H7 (cell line): ENCODE data around the gene SULT1C4. TPM values are rescaled to one million over a fixed set of nuclear protein-coding genes. Genes with fewer than 3 reads are reported as not detected.

Experiments used
- DNase-seq: peaks from one replicate; pipeline ENCODE4 v3.0.0; 2012
- H3K27me3 ChIP-seq: 2 replicates; pipeline ENCODE4 v1.6.0; 2011; ENCODE audit warnings: mild to moderate bottlenecking, low read length; ENCODE audit not compliant: control insufficient read depth, insufficient read depth
- H3K36me3 ChIP-seq: replicated peaks from 2 replicates; pipeline ENCODE4 v1.5.1; 2011; ENCODE audit warnings: low read length; ENCODE audit not compliant: control insufficient read depth, insufficient read depth
- H3K4me3 ChIP-seq: 2 replicates; pipeline ENCODE4 v1.5.1; 2011; ENCODE audit warnings: low read depth, mild to moderate bottlenecking, control low read depth, low read length, moderate library complexity; ENCODE audit not compliant: insufficient read depth
- total RNA-seq: library from RNA; depleted of rRNA; stranded (reverse); fragments of >200 nt; shearing (Covaris generic); gene quantifications from 2 replicates; pipeline ENCODE4 v1.2.3, GENCODE V29; 2014

SULT1C4 gene
- total RNA-seq, 1 experiment from 2014 or later: 2.9 TPM

DNA sequence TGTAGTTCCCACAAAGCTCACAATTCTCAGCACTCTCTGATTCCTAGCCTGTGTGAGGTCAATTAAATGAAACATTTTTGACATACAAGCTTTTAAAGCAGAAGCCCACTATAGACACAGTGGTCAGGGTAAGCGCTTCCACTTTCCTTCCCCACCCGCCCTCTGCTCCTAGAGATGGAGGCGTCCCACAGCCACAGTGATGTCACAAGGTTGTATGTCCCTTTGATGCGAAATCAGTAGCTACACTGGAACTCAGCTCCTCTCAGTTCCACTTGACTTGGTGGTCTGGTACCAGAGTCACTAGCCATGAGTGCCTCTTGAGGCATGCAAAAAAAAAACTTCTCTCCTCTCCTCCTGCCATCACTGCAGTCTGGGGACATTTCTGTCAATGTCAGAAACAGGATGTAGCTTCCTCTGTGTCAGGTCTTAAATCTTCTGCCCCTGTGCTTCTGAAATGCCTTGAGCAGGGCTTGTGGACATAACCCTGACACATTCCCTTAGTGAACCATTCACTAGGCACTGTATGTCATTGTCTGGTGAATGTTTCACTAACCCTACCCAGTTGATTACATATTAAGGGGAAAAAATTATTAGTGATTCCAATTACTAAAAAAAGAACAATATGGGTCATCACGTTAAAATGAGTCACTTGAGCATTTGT, 7.8 kb downstream of the SULT1C4 start:
- H3K4me3 ChIP-seq: no peak overlapping the region
- H3K36me3 ChIP-seq: no peaks in the 10 kb centered on the region
- no peak for DNase-seq
- H3K27me3 ChIP-seq: no peaks in the 10 kb centered on the region

DNA sequence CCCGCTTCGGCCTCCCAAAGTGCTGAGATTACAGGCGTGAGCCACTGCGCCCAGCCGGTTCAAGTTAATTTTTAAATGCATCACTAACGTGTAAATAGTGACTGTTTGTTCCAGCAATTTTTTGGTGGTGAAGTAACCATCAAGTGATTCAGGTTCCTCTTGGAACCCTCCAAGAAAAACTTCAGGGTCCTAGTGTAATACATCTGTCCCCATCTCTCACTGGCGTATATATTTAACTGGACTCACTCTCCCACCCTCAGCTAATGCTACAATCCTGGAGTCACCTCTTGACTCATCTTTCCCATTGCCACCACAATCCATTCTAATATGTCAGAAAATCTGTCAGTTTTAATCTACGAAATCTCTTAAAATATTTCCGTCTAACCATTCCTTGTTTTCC, 10.3 kb downstream of the SULT1C4 start:
- Histone ChIP-seq H3K27me3 (no peaks in the 10 kb centered on the region), H3K36me3 (no peaks in the 10 kb centered on the region), H3K4me3 (no peak overlapping the region)
- no peak for DNase-seq

DNA sequence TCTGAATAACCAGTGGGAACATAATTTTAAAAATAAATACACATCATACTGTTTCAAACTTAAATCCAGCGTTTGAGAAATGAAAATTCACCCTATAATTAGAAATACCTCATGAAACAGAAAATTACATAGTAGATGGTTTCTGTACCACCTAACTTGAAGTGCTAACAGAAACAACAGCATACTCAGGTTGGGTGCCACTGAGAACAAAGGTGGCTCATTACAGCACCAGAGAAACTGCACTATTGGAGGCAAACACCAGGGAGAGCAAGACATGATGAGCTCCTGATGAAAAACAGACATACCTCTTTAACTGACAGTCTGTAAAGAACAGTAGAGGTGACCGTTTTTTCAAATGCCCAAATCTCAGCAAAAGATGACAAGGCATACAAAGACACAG, 12.6 kb downstream of the SULT1C4 start:
- H3K27me3 ChIP-seq: no peaks in the 10 kb centered on the region
- H3K36me3 ChIP-seq: no peaks in the 10 kb centered on the region
- no peak overlapping the region for H3K4me3 ChIP-seq
- DNase-seq: no peak

DNA sequence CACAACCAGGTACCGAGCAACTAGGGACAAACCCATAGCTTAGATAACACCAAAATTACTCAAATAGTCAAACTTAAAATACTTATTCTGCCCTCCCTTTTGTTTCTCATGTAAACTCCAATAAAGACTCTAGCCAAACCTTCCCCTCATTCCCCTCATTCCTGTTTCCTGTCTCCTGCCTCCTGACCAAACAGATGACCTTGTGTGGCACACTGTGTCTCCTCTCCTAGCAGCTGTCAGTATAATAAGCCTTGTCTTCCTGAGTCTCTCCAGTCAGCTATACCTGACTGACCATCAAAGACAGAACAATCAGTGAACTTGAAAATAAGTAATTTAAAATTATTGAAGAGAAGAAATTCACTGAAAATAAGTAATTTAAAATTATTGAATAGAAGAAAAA, 14.3 kb downstream of the SULT1C4 start:
- no peaks in the 10 kb centered on the region for H3K36me3 ChIP-seq
- H3K27me3 ChIP-seq: no peaks in the 10 kb centered on the region
- DNase-seq: no peak
- no peak overlapping the region for H3K4me3 ChIP-seq

DNA sequence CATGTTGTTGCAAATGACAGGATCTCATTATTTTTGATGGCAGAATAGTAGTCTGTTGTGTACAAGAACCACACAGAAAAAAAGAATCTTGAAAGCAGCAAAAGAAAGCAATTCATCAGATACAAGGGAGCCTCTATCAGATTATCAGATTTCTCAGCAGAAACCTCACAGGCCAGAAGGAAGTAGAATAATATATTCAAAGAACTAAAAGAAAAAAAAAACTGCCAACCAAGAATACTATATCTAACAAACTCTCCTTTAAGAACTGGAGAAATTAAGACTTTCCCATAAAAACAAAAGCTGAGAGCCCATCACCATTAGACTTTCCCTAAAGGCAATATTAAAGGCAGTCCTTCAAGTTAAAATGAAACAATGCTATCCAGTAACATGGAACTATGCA, 15.4 kb downstream of the SULT1C4 start:
- H3K36me3 ChIP-seq: no peaks in the 10 kb centered on the region
- H3K4me3 ChIP-seq: no peak overlapping the region

DNA sequence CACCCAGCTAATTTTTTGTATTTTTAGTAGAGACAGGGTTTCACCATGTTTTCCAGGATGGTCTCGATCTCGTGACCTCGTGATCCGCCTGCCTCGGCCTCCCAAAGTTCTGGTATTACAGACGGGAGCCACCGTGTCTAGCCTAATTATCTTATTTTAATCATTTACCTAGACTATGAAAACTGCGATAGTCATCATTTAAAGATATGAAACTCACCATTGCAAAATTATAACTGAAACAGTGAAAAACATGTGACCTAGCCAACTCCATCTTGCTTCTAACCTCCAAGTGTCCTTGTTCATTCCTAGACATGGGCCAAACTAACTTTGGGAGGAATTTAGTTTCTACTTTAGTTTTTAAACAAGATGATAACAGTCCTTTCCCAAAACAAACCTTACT, 17.4 kb downstream of the SULT1C4 start:
- H3K27me3 ChIP-seq: no peaks in the 10 kb centered on the region
- no peaks in the 10 kb centered on the region for H3K36me3 ChIP-seq
- DNase-seq: no peak
- no peak overlapping the region for H3K4me3 ChIP-seq

More for the DNA sequence above, 15.4 kb downstream of the SULT1C4 start:
- H3K27me3 ChIP-seq: no peaks in the 10 kb centered on the region
- no peak for DNase-seq

DNA sequence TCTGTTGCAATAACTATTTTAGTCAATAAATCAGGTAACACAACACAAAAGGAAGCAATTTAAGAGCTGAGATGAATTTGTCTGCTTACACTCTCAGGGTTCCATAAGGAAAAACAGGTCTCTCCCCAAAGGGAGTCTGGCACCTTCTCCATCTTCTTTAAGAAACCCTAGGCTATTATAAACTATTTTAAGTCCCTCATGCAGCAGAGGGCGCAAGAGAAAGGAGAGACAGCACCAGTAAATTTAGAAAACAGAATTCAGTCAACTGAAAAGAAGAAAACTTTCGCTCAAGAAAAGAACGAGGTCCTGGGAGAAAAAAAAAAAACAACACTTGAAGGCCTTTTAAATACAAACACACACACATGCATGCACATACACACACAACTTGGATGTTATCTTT, 19.1 kb downstream of the SULT1C4 start:
- Histone ChIP-seq H3K36me3 (no peaks in the 10 kb centered on the region), H3K27me3 (no peaks in the 10 kb centered on the region), H3K4me3 (no peak overlapping the region)
- no peak for DNase-seq

DNA sequence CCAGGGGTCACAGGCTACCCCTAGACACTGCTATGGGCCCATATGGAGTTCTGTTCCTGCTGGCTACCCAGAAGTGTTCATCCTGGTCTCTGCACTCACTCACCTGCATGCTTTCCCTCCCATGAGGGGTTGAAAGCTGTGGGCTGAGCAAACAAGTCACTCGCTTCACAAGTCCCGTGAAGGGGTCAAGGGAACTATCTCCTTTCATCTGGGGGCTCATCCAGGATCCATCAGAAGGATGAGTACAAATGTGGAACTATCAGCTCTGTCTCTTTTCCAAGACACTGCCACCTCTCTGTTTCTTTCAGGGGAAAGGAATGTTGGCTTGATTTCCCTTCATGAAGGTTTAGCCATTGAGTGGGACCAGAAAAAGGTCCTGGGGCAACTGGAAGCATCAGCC, 21.7 kb downstream of the SULT1C4 start:
- Histone ChIP-seq H3K36me3 (no peaks in the 10 kb centered on the region), H3K27me3 (no peaks in the 10 kb centered on the region), H3K4me3 (no peak overlapping the region)
- DNase-seq: no peak

DNA sequence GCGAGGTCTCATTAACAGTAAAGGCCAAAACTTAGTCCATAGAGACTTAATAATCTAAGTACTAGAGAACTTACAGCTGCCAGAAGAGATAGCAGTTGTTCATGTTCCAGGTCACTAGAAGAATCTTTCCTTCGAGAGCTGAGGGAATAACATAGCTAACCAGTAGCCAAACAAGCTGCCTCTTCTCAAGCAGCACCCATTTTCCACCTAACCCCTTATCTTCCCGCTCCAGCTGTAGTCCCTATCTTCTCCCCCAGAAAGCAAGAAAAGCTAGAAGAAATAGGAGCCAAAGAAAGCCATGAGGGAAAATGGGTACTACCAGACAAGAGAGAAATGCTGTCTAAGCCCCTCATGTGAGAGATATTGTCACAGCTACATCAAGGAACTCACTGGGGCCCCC, 24.0 kb downstream of the SULT1C4 start:
- Histone ChIP-seq H3K4me3 (no peak overlapping the region), H3K36me3 (no peaks in the 10 kb centered on the region), H3K27me3 (no peaks in the 10 kb centered on the region)
- DNase-seq: no peak

DNA sequence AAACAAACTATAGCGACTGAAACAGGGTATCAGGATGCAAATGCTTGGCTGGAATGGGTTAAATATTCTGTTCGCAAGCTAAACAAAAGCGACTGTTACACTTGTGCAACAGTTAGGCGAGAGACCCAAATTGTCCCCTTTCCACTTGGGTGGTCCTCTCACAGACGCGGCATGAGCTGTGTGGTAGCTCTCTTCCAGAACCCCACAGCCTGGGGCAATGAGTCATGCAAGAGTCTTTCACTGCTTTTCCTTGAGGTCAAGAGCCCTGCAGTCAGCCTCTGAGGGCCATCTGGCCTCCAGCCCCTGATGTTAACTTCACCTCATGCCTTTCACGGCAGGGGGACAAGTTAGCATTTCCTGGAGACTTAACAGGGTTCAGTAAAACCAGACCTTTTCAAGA, 25.7 kb downstream of the SULT1C4 start:
- Histone ChIP-seq H3K4me3 (no peak overlapping the region), H3K36me3 (no peaks in the 10 kb centered on the region), H3K27me3 (no peaks in the 10 kb centered on the region)
- no peak for DNase-seq

DNA sequence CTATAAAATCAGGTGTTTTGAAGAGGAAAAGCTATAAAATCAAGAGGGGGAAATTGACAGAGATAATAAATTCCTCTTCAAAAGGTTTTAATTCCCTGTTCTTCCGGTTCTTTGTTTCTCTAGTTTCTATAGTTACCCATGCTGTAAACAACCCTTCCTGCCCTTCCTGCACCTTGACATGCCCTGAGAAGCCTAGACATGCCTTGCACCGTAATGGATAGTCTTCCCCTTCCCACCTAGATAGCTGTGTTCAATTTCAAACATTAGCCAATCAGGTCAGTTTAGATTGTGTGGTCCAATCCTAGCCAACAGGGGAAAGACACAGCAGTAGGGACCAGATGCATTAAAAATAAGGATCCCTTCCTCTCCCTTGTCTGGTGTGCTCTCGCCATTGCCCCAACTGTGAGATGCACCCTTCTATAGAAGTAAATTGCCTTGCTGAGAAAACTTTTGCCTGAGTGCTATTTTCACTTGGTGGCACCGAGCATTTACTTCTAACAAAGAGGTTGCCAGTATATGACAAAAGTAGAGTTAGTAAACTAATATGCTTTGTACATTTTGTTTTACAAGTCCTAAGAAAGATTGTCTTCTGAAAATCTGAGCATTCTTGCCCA, 27.1 kb downstream of the SULT1C4 start:
- H3K27me3 ChIP-seq: no peaks in the 10 kb centered on the region
- no peak for DNase-seq
- H3K4me3 ChIP-seq: no peak overlapping the region
- no peaks in the 10 kb centered on the region for H3K36me3 ChIP-seq

DNA sequence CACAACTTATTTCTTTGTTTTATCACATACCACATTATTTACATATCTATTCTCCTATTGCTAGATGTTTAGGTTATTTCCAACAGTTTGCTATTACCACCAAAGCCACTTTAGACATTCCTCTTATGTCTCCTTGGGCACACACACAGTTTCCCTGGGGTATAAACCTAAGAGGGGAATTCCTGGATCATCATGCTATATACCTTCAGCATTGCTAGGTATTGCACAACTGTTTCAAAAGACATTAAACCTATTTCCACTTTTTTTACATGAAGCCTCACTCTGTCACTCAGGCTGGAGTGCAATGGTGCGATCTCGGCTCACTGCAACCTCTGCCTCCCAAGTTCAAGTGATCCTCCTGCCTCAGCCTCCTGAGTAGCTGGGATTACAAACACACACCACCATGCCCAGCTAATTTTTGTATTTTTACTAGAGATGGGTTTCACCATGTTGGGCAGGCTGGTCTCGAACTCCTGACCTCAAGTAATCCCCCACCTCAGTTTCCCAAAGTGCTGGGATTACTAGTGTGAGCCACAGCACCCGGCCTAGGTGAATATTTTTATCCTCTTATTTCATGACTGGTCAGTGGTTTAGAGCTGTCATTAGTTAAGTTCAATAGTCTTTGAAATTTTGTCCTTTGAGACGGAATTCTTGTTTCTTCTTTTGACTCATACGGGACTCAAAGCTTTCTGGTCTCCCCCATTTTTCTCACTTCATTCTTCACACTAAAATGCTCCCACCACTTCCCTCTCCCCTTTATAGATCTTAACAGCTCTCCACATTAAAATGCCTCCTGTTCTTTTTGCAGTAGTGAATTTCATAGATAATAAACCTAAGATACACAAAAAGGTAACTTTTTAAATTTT, 30.3 kb downstream of the SULT1C4 start:
- H3K4me3 ChIP-seq: no peak overlapping the region
- no peak for DNase-seq
- H3K36me3 ChIP-seq: no peaks in the 10 kb centered on the region
- H3K27me3 ChIP-seq: no peaks in the 10 kb centered on the region

DNA sequence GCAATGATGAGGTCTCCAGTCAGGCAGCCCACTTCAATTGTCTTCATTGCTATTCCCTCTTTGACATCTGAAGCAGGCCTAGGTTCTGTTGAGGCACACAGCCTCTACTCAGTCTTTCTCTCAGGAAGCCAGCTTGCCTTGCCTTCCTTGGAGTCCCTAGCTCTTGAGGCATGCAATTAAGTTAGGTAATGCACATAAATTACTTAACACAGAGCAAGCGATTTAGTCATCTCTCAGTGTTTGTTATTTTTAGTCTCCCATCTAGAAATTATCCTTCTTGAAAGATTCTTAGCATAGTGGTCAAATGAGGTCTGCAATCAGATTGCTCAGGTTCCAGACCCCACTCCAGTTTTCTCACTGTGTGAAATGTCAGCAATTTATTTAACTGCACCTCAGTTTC, 32.0 kb downstream of the SULT1C4 start:
- H3K4me3 ChIP-seq: no peak overlapping the region
- no peak for DNase-seq

DNA sequence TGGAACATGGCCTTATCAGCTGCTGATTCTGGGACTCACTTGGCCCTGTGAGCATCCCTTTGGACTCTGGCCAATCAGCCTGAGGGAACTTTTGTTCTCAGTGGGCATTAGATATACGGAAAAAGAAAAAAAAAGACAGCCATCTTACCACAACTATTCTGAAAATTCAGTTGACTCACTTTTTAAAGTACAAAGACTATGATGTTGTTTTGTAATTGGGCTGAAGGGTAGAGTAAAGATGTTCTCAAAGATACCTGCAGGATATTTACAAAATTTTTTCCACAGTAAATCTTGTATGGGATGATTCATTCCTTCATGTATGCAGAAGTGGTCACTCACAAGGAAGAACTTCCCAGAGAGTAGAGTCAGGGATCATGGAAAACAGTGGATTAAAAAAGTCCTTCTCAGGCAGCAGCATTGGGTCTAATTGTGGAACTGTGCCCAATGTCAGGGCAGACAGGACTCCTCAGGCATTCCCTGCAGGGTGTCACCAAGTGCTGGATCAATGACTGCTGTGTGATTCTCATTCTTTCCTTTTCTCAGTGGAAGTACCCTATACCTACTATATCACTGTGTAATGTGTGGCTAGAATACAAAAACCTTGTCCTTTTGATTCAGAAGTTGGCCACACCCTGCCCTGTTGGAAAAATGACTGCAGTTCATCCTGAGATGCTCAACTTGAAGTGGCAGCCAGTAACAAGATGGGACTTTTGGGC, 35.4 kb downstream of the SULT1C4 start:
- Histone ChIP-seq H3K27me3 (no peaks in the 10 kb centered on the region), H3K4me3 (no peak overlapping the region), H3K36me3 (no peaks in the 10 kb centered on the region)
- no peak for DNase-seq

More for the DNA sequence above, 32.0 kb downstream of the SULT1C4 start:
- Histone ChIP-seq H3K36me3 (no peaks in the 10 kb centered on the region), H3K27me3 (no peaks in the 10 kb centered on the region)
